GM12878 (cell line): ENCODE data around the gene ASH1L. TPM values are rescaled to one million over a fixed set of nuclear protein-coding genes. Genes with fewer than 3 reads are reported as not detected.
"Not testable (repeated sequence)": the region's sequence is repeated elsewhere in the genome, so short reads cannot be mapped to it uniquely, and the experiment has no call there.

Source experiments
- ATAC-seq: fragments of 200-7000 bp; cut with Tn5 transposase; 3 replicates; pipeline ENCODE4 v1.9.1; 2020; ENCODE audit warnings: mild to moderate bottlenecking, moderate library complexity
- BruUV-seq: library from RNA; stranded (reverse); fragments of 400-500 nt; replicated peaks from 2 replicates; lab custom pipeline; 2021; lab: Mats Ljungman, UMichigan
- CTCF ChIA-PET: fragments of 300-600 bp; sonication (Branson Sonifier 250); formaldehyde crosslinking; extraction: SDS; loops from one replicate; lab custom pipeline; 2021; ENCODE audit warnings: inconsistent platforms; lab: Yijun Ruan, JAX
- POLR2A ChIA-PET: fragments of 350-600 bp; formaldehyde crosslinking; extraction: SDS; loops from one replicate; lab custom pipeline; 2021; ENCODE audit warnings: inconsistent platforms; lab: Charles Lee
- RAD21 ChIA-PET: fragments of 300-600 bp; sonication (Branson Sonifier 250); formaldehyde crosslinking; loops from one replicate; lab custom pipeline; 2023; ENCODE audit warnings: antibody characterized with exemption; ENCODE audit not compliant: unreplicated experiment; lab: Charles Lee
- SMC1A ChIA-PET: fragments of 300-600 bp; sonication (Branson Sonifier 250); formaldehyde crosslinking; loops from one replicate; lab custom pipeline; 2023; ENCODE audit not compliant: unreplicated experiment, uncharacterized antibody; lab: Charles Lee
- DNase-seq: peaks from one replicate; pipeline ENCODE4 v3.0.0-alpha.2; 2011; ENCODE audit warnings: low read depth, low spot score
- FAIRE-seq: peaks from 3 replicates; lab custom pipeline; 2011; peaks lifted over from hg19 to GRCh38; lab: Jason Lieb, UNC
- H2AFZ ChIP-seq: 2 replicates; pipeline ENCODE4 v1.6.0; 2011; ENCODE audit warnings: low read depth, low read length, control low read depth; ENCODE audit not compliant: control insufficient read depth
- H3K27ac ChIP-seq: 2 replicates; pipeline ENCODE4 v1.5.1; 2011; ENCODE audit warnings: control low read depth; ENCODE audit not compliant: control insufficient read depth, insufficient read depth
- H3K27me3 ChIP-seq, 2 experiments: replicated peaks in 1 of 2; 2 replicates each; pipeline versions ENCODE4 v1.6.0 to v1.6.1; 2011; ENCODE audit warnings: low read length in 1 of 2; ENCODE audit not compliant: control insufficient read depth in 2 of 2, insufficient read depth in 2 of 2
- H3K36me3 ChIP-seq, 2 experiments: 2 replicates each; pipeline ENCODE4 v1.5.1; 2011; ENCODE audit warnings: low read length in 1 of 2; ENCODE audit not compliant: control insufficient read depth in 2 of 2, insufficient read depth in 2 of 2
- H3K4me1 ChIP-seq: 2 replicates; pipeline ENCODE4 v1.6.1; 2011; ENCODE audit warnings: mild to moderate bottlenecking, low read length, moderate library complexity, mixed read lengths; ENCODE audit not compliant: control insufficient read depth, insufficient read depth
- H3K4me2 ChIP-seq: 2 replicates; pipeline ENCODE4 v1.6.0; 2011; ENCODE audit warnings: control low read depth; ENCODE audit not compliant: control insufficient read depth, insufficient read depth
- H3K4me3 ChIP-seq: fragments of 200-600 bp; sonication (generic); 2 replicates; pipeline ENCODE4 v1.5.1; 2016
- H3K79me2 ChIP-seq: 2 replicates; pipeline ENCODE4 v1.6.0; 2011; ENCODE audit warnings: low read length; ENCODE audit not compliant: control insufficient read depth, insufficient read depth
- H3K9ac ChIP-seq: 2 replicates; pipeline ENCODE4 v1.8.0; 2011; ENCODE audit warnings: low read length, control low read depth, mixed read lengths; ENCODE audit not compliant: control insufficient read depth, insufficient read depth
- H3K9me3 ChIP-seq: replicated peaks from 3 replicates; pipeline ENCODE4 v1.5.1; 2011; ENCODE audit warnings: mild to moderate bottlenecking, low read length; ENCODE audit not compliant: control insufficient read depth, insufficient read depth
- H4K20me1 ChIP-seq: 2 replicates; pipeline ENCODE4 v1.6.0; 2011; ENCODE audit not compliant: control insufficient read depth, insufficient read depth
- CBFB ChIP-seq: IDR thresholded peaks from 2 replicates; pipeline ENCODE4 v1.6.1; 2016; ENCODE audit warnings: antibody characterized with exemption, low read depth
- CHD4 ChIP-seq: fragments of 200-600 bp; sonication (generic); IDR thresholded peaks from 2 replicates; pipeline ENCODE4 v1.6.1; 2016; ENCODE audit warnings: mild to moderate bottlenecking
- FOXM1 ChIP-seq: IDR thresholded peaks from 2 replicates; pipeline ENCODE4 v1.6.1; 2012; ENCODE audit warnings: low read depth, mild to moderate bottlenecking, inconsistent platforms, low read length, moderate library complexity
- PAX8 ChIP-seq: fragments of 450-650 bp; IDR thresholded peaks from 2 replicates; pipeline ENCODE4 v1.6.1; 2017; ENCODE audit warnings: mild to moderate bottlenecking, moderate library complexity
- SREBF2 ChIP-seq: IDR thresholded peaks from 2 replicates; pipeline ENCODE4 v1.6.1; 2012; ENCODE audit warnings: mild to moderate bottlenecking, low read length
- TAF1 ChIP-seq: IDR thresholded peaks from 2 replicates; pipeline ENCODE4 v1.6.1; 2011; ENCODE audit warnings: mild to moderate bottlenecking, low read depth, low read length, borderline replicate concordance
- TCF12 ChIP-seq: IDR thresholded peaks from 2 replicates; pipeline ENCODE4 v1.6.1; 2011; ENCODE audit warnings: low read depth, mild to moderate bottlenecking, low read length
- WGBS: methylation state at CpG from one replicate; pipeline ENCODE4 v1.1.6; 2016; ENCODE audit warnings: low lambda C conversion rate; ENCODE audit not compliant: insufficient replicate concordance, insufficient coverage; ENCODE audit errors: missing lambda C conversion rate; 5-methylcytosine and 5-hydroxymethylcytosine counted together
- in situ Hi-C: fragments of 300-500 bp; cut with MboI; formaldehyde crosslinking; loops from 9 replicates; pipeline ENCODE4 v1.14.3; 2018; ENCODE audit warnings: mixed read lengths
- intact Hi-C: fragments of 100-400 bp; cut with micrococcal nuclease; formaldehyde crosslinking; loops from one replicate; pipeline ENCODE4 v1.14.2; 2022; ENCODE audit not compliant: unreplicated experiment
- polyA plus RNA-seq, 11 experiments: library from polyadenylated mRNA; depleted of rRNA in 4 of 11; unstranded in 6 of 11; stranded (reverse) in 5 of 11; fragments of >200 nt; fragmentation: Nextera tagmentation in 4 of 11; fragmentation: Illumina TruSeq in 1 of 11; extraction: Ambion mirVana in 4 of 11; extraction: Trizol in 1 of 11; gene quantifications; 1 replicate in 1 of 11; 2 replicates in 10 of 11; pipeline versions ENCODE4 v1.2.1 to v1.2.3, GENCODE V29; 2011 to 2016; ENCODE audit warnings: inconsistent platforms in 2 of 11, missing spikeins in 2 of 11, low read depth in 1 of 11
- total RNA-seq, 4 experiments: library from RNA; depleted of rRNA in 3 of 4; stranded (reverse); fragments of >200 nt in 3 of 4; fragmentation: Illumina TruSeq in 1 of 4; extraction: Trizol in 1 of 4; gene quantifications; 2 replicates each; pipeline versions ENCODE4 v1.2.1 to v1.2.3, GENCODE V29; 2013 to 2021
- TF ChIP-seq, protein P1 (sequence below): fragments of 450-650 bp; IDR thresholded peaks from 2 replicates; pipeline ENCODE4 v1.6.1; 2017; ENCODE audit warnings: mild to moderate bottlenecking, low read depth, inconsistent platforms; ENCODE audit not compliant: poor library complexity, severe bottlenecking

ASH1L gene
- total and polyA plus RNA-seq, 10 of the 15 experiments (the other 5 are each of a cell fraction or from before 2014, with no cell fraction given) = 1.7 to 23.9 (median 16.6) TPM

DNA sequence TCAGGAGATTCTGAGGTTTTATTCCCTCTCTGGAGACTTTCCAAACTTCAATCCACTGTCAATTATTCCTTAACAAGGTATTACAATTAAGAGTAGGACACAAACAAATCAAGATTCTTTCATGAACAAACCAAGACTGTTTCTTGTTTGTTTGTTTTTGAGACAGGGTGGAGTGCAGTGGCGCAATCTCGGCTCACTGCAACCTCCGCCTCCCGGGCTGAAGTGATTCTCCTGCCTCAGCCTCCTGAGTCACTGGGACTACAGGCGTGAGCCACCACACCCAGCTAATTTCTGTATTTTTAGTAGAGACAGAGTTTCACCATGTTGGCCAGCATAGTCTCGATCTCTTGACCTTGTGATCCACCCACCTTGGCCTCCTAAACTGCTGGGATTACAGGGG, 51.2 kb downstream of the ASH1L start:
- CTCF ChIA-PET, H2AFZ ChIP-seq, SMC1A ChIA-PET, FAIRE-seq, intact Hi-C loops, H3K9ac ChIP-seq, DNase-seq, H3K4me2 ChIP-seq, ATAC-seq, H3K9me3 ChIP-seq, BruUV-seq, POLR2A ChIA-PET, H3K4me3 ChIP-seq, RAD21 ChIA-PET, H3K4me1 ChIP-seq, H3K27me3 ChIP-seq, H4K20me1 ChIP-seq, H3K27ac ChIP-seq, in situ Hi-C loops: not testable (repeated sequence)
- Histone ChIP-seq H3K79me2 (peaks cover 80% of the 10 kb centered on the region), H3K36me3 (peaks cover 2 to 17% of the 10 kb centered on the region in 2 experiments; a peak in 3 of 4 replicates)
- 97% methylated on average over 6 of the region's 6 CpGs for WGBS

DNA sequence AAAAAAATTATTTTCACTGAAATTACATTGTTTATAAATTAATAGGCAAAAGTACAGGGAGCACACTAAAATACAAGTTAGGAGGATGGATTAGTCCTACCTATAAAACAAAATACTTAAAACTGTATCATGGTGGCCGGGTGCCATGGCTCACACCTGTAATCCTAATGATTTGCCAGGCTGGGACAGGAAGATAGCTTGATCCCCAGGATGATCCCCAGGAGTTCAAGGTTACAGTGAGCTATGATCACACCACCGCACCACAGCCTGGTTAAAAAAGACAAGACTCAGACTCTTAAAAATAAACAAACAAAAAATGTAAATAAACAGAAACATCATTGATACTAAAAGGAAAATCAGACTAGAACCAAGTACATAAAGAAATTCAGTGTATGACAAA, 53.5 kb downstream of the ASH1L start:
- ChIA-PET SMC1A (interaction anchor here (0.8 kb wide), 1 partner anchor 9 kb away, joined by 5 read pairs; no protein-coding TSS in a partner anchor), POLR2A (interaction anchor here (1.0 to 1.5 kb wide), 2 partner anchors 9 to 19 kb away, joined by 3 to 5 read pairs; no protein-coding TSS in a partner anchor), RAD21 (no interaction called here), CTCF (no interaction called here)
- 100% methylated on average over 2 of the region's 2 CpGs for WGBS
- no peak for DNase-seq
- in situ Hi-C loops (no loop called here), intact Hi-C loops (no loop called here)
- Histone ChIP-seq H3K36me3 (peaks cover 2 to 11% of the 10 kb centered on the region in 2 experiments; a peak in 2 of 4 replicates), H3K4me3 (no peak overlapping the region), H3K79me2 (peaks cover 76% of the 10 kb centered on the region), H2AFZ (no peak overlapping the region), H3K27ac (no peak overlapping the region), H3K27me3 (no peaks in the 10 kb centered on the region), H4K20me1 (no peaks in the 10 kb centered on the region; the same call in 1 of the 2 replicates), H3K9me3 (no peaks in the 10 kb centered on the region), H3K9ac (no peak overlapping the region), H3K4me2 (no peak overlapping the region), H3K4me1 (peaks cover 11% of the 10 kb centered on the region; the same call in 1 of the 2 replicates)
- no peak for FAIRE-seq
- BruUV-seq = no TSS peak
- ATAC-seq = no peak
- TF ChIP-seq CHD4 = no peak
- no peak for TF ChIP-seq CBFB
- TF ChIP-seq TCF12 = no peak
- TF ChIP-seq, protein P1, sequence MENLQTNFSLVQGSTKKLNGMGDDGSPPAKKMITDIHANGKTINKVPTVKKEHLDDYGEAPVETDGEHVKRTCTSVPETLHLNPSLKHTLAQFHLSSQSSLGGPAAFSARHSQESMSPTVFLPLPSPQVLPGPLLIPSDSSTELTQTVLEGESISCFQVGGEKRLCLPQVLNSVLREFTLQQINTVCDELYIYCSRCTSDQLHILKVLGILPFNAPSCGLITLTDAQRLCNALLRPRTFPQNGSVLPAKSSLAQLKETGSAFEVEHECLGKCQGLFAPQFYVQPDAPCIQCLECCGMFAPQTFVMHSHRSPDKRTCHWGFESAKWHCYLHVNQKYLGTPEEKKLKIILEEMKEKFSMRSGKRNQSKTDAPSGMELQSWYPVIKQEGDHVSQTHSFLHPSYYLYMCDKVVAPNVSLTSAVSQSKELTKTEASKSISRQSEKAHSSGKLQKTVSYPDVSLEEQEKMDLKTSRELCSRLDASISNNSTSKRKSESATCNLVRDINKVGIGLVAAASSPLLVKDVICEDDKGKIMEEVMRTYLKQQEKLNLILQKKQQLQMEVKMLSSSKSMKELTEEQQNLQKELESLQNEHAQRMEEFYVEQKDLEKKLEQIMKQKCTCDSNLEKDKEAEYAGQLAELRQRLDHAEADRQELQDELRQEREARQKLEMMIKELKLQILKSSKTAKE = no peak
- no peak for TF ChIP-seq PAX8
- no peak for TF ChIP-seq TAF1
- TF ChIP-seq SREBF2 = no peak
- TF ChIP-seq FOXM1 = no peak
